Measurements from ENCODE around the gene CNTNAP5. TPM values are rescaled to one million over a fixed set of nuclear protein-coding genes. Genes with fewer than 3 reads are reported as not detected.

Gene CNTNAP5
- total RNA-seq, 1 donor from 2014 or later = not detected

- Histone ChIP-seq H3K27me3 (ENCODE audit: control insufficient read depth, insufficient read depth, low read length) (no peaks in the 10 kb centered on the region), H3K36me3 (ENCODE audit: control insufficient read depth, insufficient read depth, low read length) (no peaks in the 10 kb centered on the region), H3K4me3 (ENCODE audit: low read depth, low read length) (no peak overlapping the region)
- DNase-seq (ENCODE audit: low read depth) = no peak
- TF ChIP-seq CTCF (IDR thresholded peaks at IDR 0.05; ENCODE audit: insufficient read depth, low read length, poor library complexity, severe bottlenecking) = no peak
These were observed 184.4 kb downstream of the CNTNAP5 start for GRCh38 chr2:124209441-124209840.

GRCh38 chr2:124211461-124211860 is 186.4 kb downstream of the CNTNAP5 start:
- no peak for DNase-seq (ENCODE audit: low read depth)
- Histone ChIP-seq H3K36me3 (ENCODE audit: control insufficient read depth, insufficient read depth, low read length) (no peaks in the 10 kb centered on the region), H3K4me3 (ENCODE audit: low read depth, low read length) (no peak overlapping the region), H3K27me3 (ENCODE audit: control insufficient read depth, insufficient read depth, low read length) (no peaks in the 10 kb centered on the region)
- no peak for TF ChIP-seq CTCF (IDR thresholded peaks at IDR 0.05; ENCODE audit: insufficient read depth, low read length, poor library complexity, severe bottlenecking)

- H3K27me3 ChIP-seq (ENCODE audit: control insufficient read depth, insufficient read depth, low read length) = no peaks in the 10 kb centered on the region
- no peak overlapping the region for H3K4me3 ChIP-seq (ENCODE audit: low read depth, low read length)
- no peaks in the 10 kb centered on the region for H3K36me3 ChIP-seq (ENCODE audit: control insufficient read depth, insufficient read depth, low read length)
- TF ChIP-seq CTCF (IDR thresholded peaks at IDR 0.05; ENCODE audit: insufficient read depth, low read length, poor library complexity, severe bottlenecking) = no peak
- DNase-seq (ENCODE audit: low read depth) = no peak
These were observed 189.0 kb downstream of the CNTNAP5 start for GRCh38 chr2:124213977-124214587.

GRCh38 chr2:124246170-124246569 is 221.1 kb downstream of the CNTNAP5 start:
- no peak overlapping the region for H3K4me3 ChIP-seq (ENCODE audit: low read depth, low read length)
- no peaks in the 10 kb centered on the region for H3K36me3 ChIP-seq (ENCODE audit: control insufficient read depth, insufficient read depth, low read length)
- DNase-seq (ENCODE audit: low read depth) = no peak
- no peak for TF ChIP-seq CTCF (IDR thresholded peaks at IDR 0.05; ENCODE audit: insufficient read depth, low read length, poor library complexity, severe bottlenecking)
- no peaks in the 10 kb centered on the region for H3K27me3 ChIP-seq (ENCODE audit: control insufficient read depth, insufficient read depth, low read length)

- Histone ChIP-seq H3K4me3 (ENCODE audit: low read depth, low read length) (no peak overlapping the region), H3K27me3 (ENCODE audit: control insufficient read depth, insufficient read depth, low read length) (no peaks in the 10 kb centered on the region), H3K36me3 (ENCODE audit: control insufficient read depth, insufficient read depth, low read length) (no peaks in the 10 kb centered on the region)
- no peak for DNase-seq (ENCODE audit: low read depth)
- no peak for TF ChIP-seq CTCF (IDR thresholded peaks at IDR 0.05; ENCODE audit: insufficient read depth, low read length, poor library complexity, severe bottlenecking)
These were observed 223.3 kb downstream of the CNTNAP5 start for GRCh38 chr2:124248386-124248785.

- Histone ChIP-seq H3K27me3 (ENCODE audit: control insufficient read depth, insufficient read depth, low read length) (no peaks in the 10 kb centered on the region), H3K36me3 (ENCODE audit: control insufficient read depth, insufficient read depth, low read length) (no peaks in the 10 kb centered on the region), H3K4me3 (ENCODE audit: low read depth, low read length) (no peak overlapping the region)
- TF ChIP-seq CTCF (IDR thresholded peaks at IDR 0.05; ENCODE audit: insufficient read depth, low read length, poor library complexity, severe bottlenecking) = no peak
- no peak for DNase-seq (ENCODE audit: low read depth)
These were observed 225.3 kb downstream of the CNTNAP5 start for GRCh38 chr2:124250433-124250832.

Data from kidney epithelial cell (primary cell).